HG03095 (cell line): ENCODE measurements around the gene ZNF587.
"Not testable (repeated sequence)": the region's sequence is repeated elsewhere in the genome, so short reads cannot be mapped to it uniquely, and the experiment has no call there.

ENCODE experiments used
- ATAC-seq: cut with Tn5 transposase; IDR thresholded peaks from one replicate; pipeline ENCODE4 v1.9.1; 2021; ENCODE audit warnings: moderate library complexity; ENCODE audit not compliant: unreplicated experiment

The ZNF587 gene

GRCh38 chr19:57886046-57886445, 36.4 kb downstream of the ZNF587 start:
- ATAC-seq, result no peak

- ATAC-seq, result no peak
These were observed 37.7 kb downstream of the ZNF587 start for GRCh38 chr19:57887195-57887941.

- ATAC-seq, result no peak
These were observed 38.5 kb downstream of the ZNF587 start for GRCh38 chr19:57888107-57888559.

- ATAC-seq, result no peak
These were observed 39.0 kb downstream of the ZNF587 start, which contains the start of gene ZNF814 for GRCh38 chr19:57888560-57889231. TSS of gene ZNF814 (minus strand) at chr19:57889037. CDS start at chr19:57888802, 235 bp downstream.

GRCh38 chr19:57890706-57891105, 41.0 kb downstream of the ZNF587 start:
- ATAC-seq, result not testable (repeated sequence)

- ATAC-seq, result no peak
These were observed 50.7 kb downstream of the ZNF587 start for GRCh38 chr19:57900311-57900710.

- ATAC-seq, result no peak
These were observed 54.0 kb downstream of the ZNF587 start for GRCh38 chr19:57903618-57904184.

- ATAC-seq, result no peak
These were observed 55.6 kb downstream of the ZNF587 start for GRCh38 chr19:57905258-57905657.

- ATAC-seq, result no peak
These were observed 57.7 kb downstream of the ZNF587 start for GRCh38 chr19:57907394-57907793.

- no peak for ATAC-seq
These were observed 64.9 kb downstream of the ZNF587 start for GRCh38 chr19:57914531-57914930.
